H1 (cell line): ENCODE measurements around the gene FRY. TPM values are rescaled to one million over a fixed set of nuclear protein-coding genes. Genes with fewer than 3 reads are reported as not detected.

Source experiments
- CTCF ChIA-PET: fragments of 300-600 bp; sonication (Branson Sonifier 250); formaldehyde crosslinking; loops from one replicate; lab custom pipeline; 2021; ENCODE audit not compliant: partially characterized antibody; lab: Charles Lee
- POLR2A ChIA-PET: fragments of 300-600 bp; sonication (Branson Sonifier 250); formaldehyde crosslinking; loops from one replicate; lab custom pipeline; 2021; ENCODE audit warnings: inconsistent platforms; ENCODE audit not compliant: partially characterized antibody; lab: Charles Lee
- DNase-seq, 2 experiments: peaks; one replicate each; pipeline versions ENCODE4 v3.0.0 to v3.0.0-alpha.2; 2010 to 2022; ENCODE audit warnings: low spot score in 2 of 2, low read depth in 1 of 2, mixed read lengths in 1 of 2
- FAIRE-seq: peaks from 2 replicates; lab custom pipeline; 2011; peaks lifted over from hg19 to GRCh38; lab: Jason Lieb, UNC
- H2AFZ ChIP-seq: 2 replicates; pipeline ENCODE4 v1.8.1; 2012; ENCODE audit warnings: low read length, inconsistent platforms
- H2AK5ac ChIP-seq: 2 replicates; pipeline ENCODE4 v1.6.1; 2013; ENCODE audit warnings: low read depth, low read length
- H2BK120ac ChIP-seq: replicated peaks from 2 replicates; pipeline ENCODE3; 2013; ENCODE audit warnings: low read depth, low read length, inconsistent platforms
- H2BK12ac ChIP-seq: 2 replicates; pipeline ENCODE4 v1.6.1; 2013; ENCODE audit warnings: low read depth, low read length
- H2BK15ac ChIP-seq: 2 replicates; pipeline ENCODE4 v1.6.1; 2013; ENCODE audit warnings: low read length
- H2BK20ac ChIP-seq: 2 replicates; pipeline ENCODE4 v1.6.1; 2013; ENCODE audit warnings: low read length
- H2BK5ac ChIP-seq: 2 replicates; pipeline ENCODE4 v1.6.1; 2013; ENCODE audit warnings: low read depth, low read length
- H3K14ac ChIP-seq: 2 replicates; pipeline ENCODE4 v1.6.1; 2013; ENCODE audit warnings: inconsistent platforms; ENCODE audit not compliant: insufficient read length
- H3K18ac ChIP-seq: 2 replicates; pipeline ENCODE4 v1.6.1; 2013; ENCODE audit warnings: low read length; ENCODE audit errors: extremely low read depth
- H3K23ac ChIP-seq: 2 replicates; pipeline ENCODE4 v1.6.1; 2013; ENCODE audit warnings: inconsistent platforms; ENCODE audit not compliant: insufficient read length
- H3K23me2 ChIP-seq: 2 replicates; pipeline ENCODE4 v1.6.1; 2013; ENCODE audit warnings: low read depth, low read length
- H3K27ac ChIP-seq: 2 replicates; pipeline ENCODE4 v1.6.1; 2011; ENCODE audit warnings: low read depth, low read length, inconsistent platforms
- H3K27me3 ChIP-seq, 4 experiments: replicated peaks in 1 of 4; 1 replicate in 1 of 4; 2 replicates in 3 of 4; pipeline versions ENCODE4 v1.6.1 to v1.8.1; 2011 to 2013; ENCODE audit warnings: low read length in 3 of 4, mild to moderate bottlenecking in 3 of 4, inconsistent platforms in 2 of 4, mixed read lengths in 2 of 4, moderate library complexity in 1 of 4; ENCODE audit not compliant: control insufficient read depth in 3 of 4, insufficient read depth in 3 of 4; ENCODE audit errors: extremely low read depth in 1 of 4
- H3K36me3 ChIP-seq, 4 experiments: 2 replicates each; pipeline versions ENCODE4 v1.6.1 to v1.8.1; 2011 to 2013; ENCODE audit warnings: mild to moderate bottlenecking in 4 of 4, low read length in 3 of 4, moderate library complexity in 2 of 4, control low read depth in 1 of 4, inconsistent platforms in 1 of 4; ENCODE audit not compliant: insufficient read depth in 4 of 4, control insufficient read depth in 2 of 4
- H3K4ac ChIP-seq: replicated peaks from 2 replicates; pipeline ENCODE3; 2013; ENCODE audit warnings: low read length, low read depth, mixed read lengths, inconsistent platforms; ENCODE audit not compliant: insufficient read length
- H3K4me1 ChIP-seq, 4 experiments: replicated peaks in 1 of 4; 1 replicate in 1 of 4; 2 replicates in 3 of 4; pipeline versions ENCODE4 v1.6.1 to v1.8.1; 2011 to 2013; ENCODE audit warnings: low read length in 3 of 4, inconsistent platforms in 2 of 4, mixed read lengths in 1 of 4; ENCODE audit not compliant: insufficient read depth in 4 of 4, control insufficient read depth in 3 of 4
- H3K4me2 ChIP-seq, 2 experiments: 2 replicates each; pipeline versions ENCODE4 v1.6.1 to v1.8.1; 2011 to 2013; ENCODE audit warnings: low read depth in 2 of 2, low read length in 2 of 2, control low read depth in 1 of 2, inconsistent platforms in 1 of 2, mild to moderate bottlenecking in 1 of 2; ENCODE audit not compliant: insufficient read depth in 1 of 2
- H3K4me3 ChIP-seq, 4 experiments: fragments of 200-600, 300-600 bp in 1 of 4; sonication (generic), shearing (Covaris generic), sonication (Bioruptor Twin) in 1 of 4; 2 replicates each; pipeline versions ENCODE4 v1.5.1 to v1.8.1; 2011 to 2016; ENCODE audit warnings: low read length in 4 of 4, low read depth in 3 of 4, control low read depth in 2 of 4, inconsistent platforms in 2 of 4, mild to moderate bottlenecking in 2 of 4, mixed read lengths in 1 of 4, moderate library complexity in 1 of 4; ENCODE audit not compliant: insufficient read depth in 2 of 4; ENCODE audit errors: extremely low read depth in 1 of 4
- H3K56ac ChIP-seq: replicated peaks from 2 replicates; pipeline ENCODE3; 2013; ENCODE audit warnings: low read depth, mild to moderate bottlenecking, mixed read lengths, low read length, inconsistent platforms; ENCODE audit not compliant: insufficient read length
- H3K79me1 ChIP-seq: 2 replicates; pipeline ENCODE4 v1.6.1; 2013; ENCODE audit warnings: low read depth, low read length, control low read depth
- H3K79me2 ChIP-seq, 2 experiments: 2 replicates each; pipeline versions ENCODE4 v1.6.1 to v1.8.1; 2012 to 2013; ENCODE audit warnings: low read length in 2 of 2, mild to moderate bottlenecking in 2 of 2, inconsistent platforms in 1 of 2; ENCODE audit not compliant: insufficient read depth in 2 of 2, control insufficient read depth in 1 of 2
- H3K9ac ChIP-seq, 4 experiments: replicated peaks in 1 of 4; 1 replicate in 1 of 4; 2 replicates in 3 of 4; pipeline versions ENCODE4 v1.6.1 to v1.8.1; 2011 to 2013; ENCODE audit warnings: low read depth in 3 of 4, low read length in 3 of 4, control low read depth in 2 of 4, mild to moderate bottlenecking in 2 of 4, moderate library complexity in 2 of 4, inconsistent platforms in 1 of 4; ENCODE audit errors: extremely low read depth in 1 of 4
- H3K9me3 ChIP-seq, 2 experiments: 2 replicates each; pipeline versions ENCODE4 v1.6.1 to v1.8.1; 2012 to 2013; ENCODE audit warnings: mild to moderate bottlenecking in 2 of 2, moderate library complexity in 2 of 2, control low read depth in 1 of 2, inconsistent platforms in 1 of 2, low read depth in 1 of 2, low read length in 1 of 2, mixed read lengths in 1 of 2; ENCODE audit not compliant: insufficient read depth in 2 of 2
- H4K20me1 ChIP-seq, 2 experiments: replicated peaks in 1 of 2; 2 replicates each; pipeline versions ENCODE3 to v1.8.1; 2011 to 2013; ENCODE audit warnings: inconsistent platforms in 2 of 2, low read length in 2 of 2, mild to moderate bottlenecking in 1 of 2; ENCODE audit not compliant: insufficient read depth in 2 of 2, control insufficient read depth in 1 of 2
- H4K5ac ChIP-seq: 2 replicates; pipeline ENCODE4 v1.6.1; 2013; ENCODE audit warnings: low read length, low read depth, mixed read lengths, inconsistent platforms; ENCODE audit not compliant: insufficient read length
- H4K8ac ChIP-seq: 2 replicates; pipeline ENCODE4 v1.8.0; 2013; ENCODE audit warnings: mild to moderate bottlenecking, moderate library complexity, low read length, inconsistent platforms; ENCODE audit not compliant: insufficient read depth; ENCODE audit errors: extremely low read depth
- H4K91ac ChIP-seq: replicated peaks from 2 replicates; pipeline ENCODE3; 2013; ENCODE audit warnings: low read length, mixed read lengths, inconsistent platforms; ENCODE audit not compliant: insufficient read length
- ATF2 ChIP-seq: IDR thresholded peaks from 2 replicates; pipeline ENCODE4 v1.6.1; 2012; ENCODE audit warnings: low read length, inconsistent platforms
- CBX8 ChIP-seq: fragments of 300-800, 300-1000 bp; sonication (generic); IDR thresholded peaks from 2 replicates; pipeline ENCODE4 v1.7.1; 2016; ENCODE audit warnings: low read depth, low read length, borderline replicate concordance
- CHD1 ChIP-seq: IDR thresholded peaks from 2 replicates; pipeline ENCODE4 v1.6.1; 2012; ENCODE audit warnings: low read depth, low read length, improper control_type of control experiment
- CREB1 ChIP-seq: IDR thresholded peaks from 2 replicates; pipeline ENCODE4 v1.6.1; 2012; ENCODE audit warnings: inconsistent platforms
- GABPA ChIP-seq: IDR thresholded peaks from 2 replicates; pipeline ENCODE4 v1.6.1; 2011; ENCODE audit warnings: mild to moderate bottlenecking, low read length, moderate library complexity, borderline replicate concordance; ENCODE audit not compliant: insufficient read depth
- KDM5A ChIP-seq: fragments of 200-600 bp; IDR thresholded peaks from 2 replicates; pipeline ENCODE4 v1.7.1; 2012; ENCODE audit warnings: mild to moderate bottlenecking, low read length, inconsistent platforms, mixed read lengths
- MAFK ChIP-seq: IDR thresholded peaks from 2 replicates; pipeline ENCODE4 v1.6.1; 2012; ENCODE audit warnings: low read depth, mild to moderate bottlenecking, improper control_type of control experiment, low read length
- POLR2A ChIP-seq, 2 experiments: IDR thresholded peaks; 1 replicate in 1 of 2; 2 replicates in 1 of 2; pipeline ENCODE4 v1.6.1; 2011; ENCODE audit warnings: low read depth in 2 of 2, low read length in 2 of 2, mild to moderate bottlenecking in 2 of 2; ENCODE audit errors: control extremely low read depth in 1 of 2
- SAP30 ChIP-seq: fragments of 300-600 bp; sonication (generic); IDR thresholded peaks from 2 replicates; pipeline ENCODE4 v1.7.1; 2012; ENCODE audit warnings: low read length, moderate library complexity, mild to moderate bottlenecking, inconsistent platforms; ENCODE audit not compliant: insufficient read depth, insufficient replicate concordance
- TAF1 ChIP-seq: IDR thresholded peaks from 2 replicates; pipeline ENCODE4 v1.6.1; 2011; ENCODE audit warnings: mild to moderate bottlenecking, low read depth, low read length
- WGBS, 2 experiments: shearing (Covaris generic) in 1 of 2; methylation state at CpG; one replicate each; pipeline versions ENCODE4 v1.1.6 to v1.1.7; 2013 to 2015; ENCODE audit warnings: low lambda C conversion rate in 2 of 2, mixed read lengths in 2 of 2, inconsistent platforms in 1 of 2, low coverage in 1 of 2, missing lambda C conversion rate in 1 of 2; ENCODE audit not compliant: insufficient replicate concordance in 2 of 2, insufficient coverage in 1 of 2, insufficient read length in 1 of 2; ENCODE audit errors: extremely low coverage in 1 of 2, missing lambda C conversion rate in 1 of 2; 5-methylcytosine and 5-hydroxymethylcytosine counted together
- polyA plus RNA-seq, 7 experiments: library from polyadenylated mRNA; depleted of rRNA in 3 of 7; stranded (reverse) in 5 of 7; unstranded in 2 of 7; fragments of >200 nt in 5 of 7; fragments of 200-250 nt in 2 of 7; gene quantifications; 1 replicate in 5 of 7; 2 replicates in 1 of 7; 4 replicates in 1 of 7; pipeline versions ENCODE4 v1.2.1 to v1.2.3, GENCODE V29; 2011 to 2013; ENCODE audit warnings: missing spikeins in 2 of 7, mixed read lengths in 2 of 7
- total RNA-seq: library from RNA; stranded (reverse); fragmentation: NEBNext Ultra II Directional; extraction: Animal tissue kit (Norgen Biotek cat#: 25700); gene quantifications from 2 replicates; pipeline ENCODE4 v1.2.1, GENCODE V29; 2021
- TF ChIP-seq, protein P1 (sequence below): IDR thresholded peaks from 2 replicates; pipeline ENCODE4 v1.6.1; 2011; ENCODE audit warnings: low read length, improper control_type of control experiment

FRY gene
- total and polyA plus RNA-seq, 2 of the 8 experiments (the other 6 are each of a cell fraction or from before 2014, with no cell fraction given), result 4.3 to 9.2 TPM

DNA sequence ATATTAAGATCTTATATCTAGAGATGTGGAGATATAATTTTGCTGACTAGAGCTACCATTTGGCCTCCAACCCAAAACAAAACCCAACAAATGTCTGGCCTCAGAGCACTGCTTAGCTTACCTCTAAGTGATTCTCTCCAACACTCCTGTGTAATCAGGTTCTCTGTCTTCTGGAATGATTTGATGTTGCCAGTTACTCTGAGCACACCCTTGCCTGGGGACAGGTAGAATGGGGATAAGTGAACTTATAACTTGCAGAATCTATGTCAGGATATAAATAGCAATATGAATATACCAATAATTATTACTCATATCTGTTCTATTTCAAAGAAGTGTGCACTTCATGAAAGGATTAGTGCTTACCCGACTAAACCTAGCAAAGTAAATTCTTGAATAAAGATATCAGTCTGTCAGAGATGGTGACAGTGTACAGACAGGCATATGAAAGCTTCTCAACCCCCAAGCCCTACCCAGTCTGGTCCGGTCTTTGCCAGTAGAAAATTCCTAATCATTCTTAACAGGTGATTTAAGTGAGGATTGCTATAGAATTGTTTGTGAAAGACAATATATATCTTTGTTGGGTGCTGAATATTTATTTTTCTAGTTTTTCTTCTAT is 250.6 kb downstream of the FRY start:
- H3K23me2 ChIP-seq, result no peaks in the 10 kb centered on the region
- no peak overlapping the region for H3K4ac ChIP-seq
- no peak overlapping the region for H3K23ac ChIP-seq
- POLR2A ChIA-PET, result no interaction called here
- no peaks in the 10 kb centered on the region for H3K27me3 ChIP-seq
- no peaks in the 10 kb centered on the region for H3K79me1 ChIP-seq
- no peak overlapping the region for H3K9ac ChIP-seq
- no peaks in the 10 kb centered on the region for H3K79me2 ChIP-seq
- no peaks in the 10 kb centered on the region for H3K9me3 ChIP-seq
- H2AFZ ChIP-seq, result no peak overlapping the region
- DNase-seq (no peak), FAIRE-seq (no peak)
- no peak overlapping the region for H3K18ac ChIP-seq
- CTCF ChIA-PET, result interaction anchor here (0.6 to 4.1 kb wide), 4 partner anchors 12 to 36 kb away, joined by 3 to 20 read pairs (median 5); no protein-coding TSS in a partner anchor
- no peaks in the 10 kb centered on the region for H3K4me1 ChIP-seq
- H4K20me1 ChIP-seq, result no peaks in the 10 kb centered on the region
- H2BK5ac ChIP-seq, result no peak overlapping the region
- no peak overlapping the region for H4K91ac ChIP-seq
- no peak overlapping the region for H3K14ac ChIP-seq
- H4K8ac ChIP-seq, result no peak overlapping the region
- no peak overlapping the region for H2BK15ac ChIP-seq
- no peak overlapping the region for H2BK20ac ChIP-seq
- no peak overlapping the region for H4K5ac ChIP-seq
- no peak overlapping the region for H2BK12ac ChIP-seq
- H3K4me2 ChIP-seq, result no peak overlapping the region
- no peaks in the 10 kb centered on the region for H3K36me3 ChIP-seq
- H3K27ac ChIP-seq, result no peak overlapping the region
- H2BK120ac ChIP-seq, result no peak overlapping the region
- no peak overlapping the region for H3K4me3 ChIP-seq
- H2AK5ac ChIP-seq, result no peak overlapping the region
- H3K56ac ChIP-seq, result no peak overlapping the region
- WGBS, 2 experiments, result 94% methylated on average over 2 of the region's 2 CpGs; no CpG with 5 or more reads in 1 of the 2 experiments
- TF ChIP-seq KDM5A (no peak), CREB1 (no peak), MAFK (no peak), CBX8 (no peak), SAP30 (no peak), ATF2 (no peak), CHD1 (no peak), TAF1 (no peak), GABPA (no peak), POLR2A (IDR thresholded peaks at IDR 0.05; ENCODE audit: control extremely low read depth in 1 of 2, low read depth in 2 of 2, low read length in 2 of 2) (no peak)
- TF ChIP-seq, protein P1, sequence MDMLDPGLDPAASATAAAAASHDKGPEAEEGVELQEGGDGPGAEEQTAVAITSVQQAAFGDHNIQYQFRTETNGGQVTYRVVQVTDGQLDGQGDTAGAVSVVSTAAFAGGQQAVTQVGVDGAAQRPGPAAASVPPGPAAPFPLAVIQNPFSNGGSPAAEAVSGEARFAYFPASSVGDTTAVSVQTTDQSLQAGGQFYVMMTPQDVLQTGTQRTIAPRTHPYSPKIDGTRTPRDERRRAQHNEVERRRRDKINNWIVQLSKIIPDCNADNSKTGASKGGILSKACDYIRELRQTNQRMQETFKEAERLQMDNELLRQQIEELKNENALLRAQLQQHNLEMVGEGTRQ, result no peak
